HepG2 (cell line): ENCODE data around the gene TMEM38A. TPM values are rescaled to one million over a fixed set of nuclear protein-coding genes. Genes with fewer than 3 reads are reported as not detected.

Experiments used
- ATF6 ChIP-seq: sonication (generic); formaldehyde crosslinking; conservative IDR thresholded peaks from 2 replicates; pipeline ENCODE4 v1.4.0; 2020; ENCODE audit warnings: missing genetic modification reagents
- ELF4 ChIP-seq: sonication (generic); formaldehyde crosslinking; IDR thresholded peaks from 2 replicates; pipeline ENCODE4 v1.5.0; 2020; ENCODE audit warnings: missing genetic modification reagents, mild to moderate bottlenecking, moderate library complexity, borderline replicate concordance
- MXI1 ChIP-seq: IDR thresholded peaks from 3 replicates; pipeline ENCODE4 v1.6.1; 2012; ENCODE audit warnings: low read depth, low read length, inconsistent platforms, borderline replicate concordance
- NR2F6 ChIP-seq, 2 experiments: IDR thresholded peaks; 2 replicates each; pipeline ENCODE4 v1.6.1; 2016; ENCODE audit warnings: antibody characterized with exemption in 1 of 2, mild to moderate bottlenecking in 1 of 2
- SP4 ChIP-seq: sonication (generic); formaldehyde crosslinking; IDR thresholded peaks from 2 replicates; pipeline ENCODE4 v1.8.1; 2023; ENCODE audit warnings: mild to moderate bottlenecking, missing genetic modification reagents
- ZBED4 ChIP-seq: sonication (generic); formaldehyde crosslinking; IDR thresholded peaks from 2 replicates; pipeline ENCODE4 v1.4.0; 2020; ENCODE audit warnings: missing genetic modification reagents, borderline replicate concordance
- ZMAT5 ChIP-seq: sonication (generic); formaldehyde crosslinking; IDR thresholded peaks from 2 replicates; pipeline ENCODE4 v1.5.0; 2020; ENCODE audit warnings: mild to moderate bottlenecking, low read depth, missing genetic modification reagents, borderline replicate concordance
- ZNF496 ChIP-seq: sonication (generic); formaldehyde crosslinking; IDR thresholded peaks from 2 replicates; pipeline ENCODE4 v1.8.1; 2023; ENCODE audit warnings: mild to moderate bottlenecking, moderate library complexity, missing genetic modification reagents; ENCODE audit not compliant: insufficient replicate concordance
- ZNF761 ChIP-seq: sonication (generic); formaldehyde crosslinking; conservative IDR thresholded peaks from 2 replicates; pipeline ENCODE4 v1.4.0; 2020; ENCODE audit warnings: mild to moderate bottlenecking, missing genetic modification reagents
- ZSCAN12 ChIP-seq: sonication (generic); formaldehyde crosslinking; IDR thresholded peaks from 2 replicates; pipeline ENCODE4 v1.9.0; 2021; ENCODE audit warnings: mild to moderate bottlenecking, missing genetic modification reagents
- polyA plus RNA-seq, 8 experiments: library from polyadenylated mRNA; depleted of rRNA in 3 of 8; stranded (reverse) in 7 of 8; unstranded in 1 of 8; fragments of >200 nt; fragmentation: Illumina TruSeq in 4 of 8; extraction: Trizol in 4 of 8; gene quantifications; 2 replicates each; pipeline versions ENCODE4 v1.2.1 to v1.2.3, GENCODE V29; 2011 to 2016; ENCODE audit warnings: low read depth in 4 of 8, missing spikeins in 1 of 8, mixed read lengths in 1 of 8; ENCODE audit not compliant: insufficient read depth in 1 of 8
- total RNA-seq, 5 experiments: library from RNA; depleted of rRNA; stranded (reverse); fragments of >200 nt; fragmentation: Illumina TruSeq; extraction: Trizol; gene quantifications; 2 replicates each; pipeline ENCODE4 v1.2.3, GENCODE V29; 2016; ENCODE audit warnings: low read depth in 1 of 5
- TF ChIP-seq, protein P1 (sequence below): sonication (generic); formaldehyde crosslinking; IDR thresholded peaks from 2 replicates; pipeline ENCODE4 v1.5.0; 2020; ENCODE audit warnings: mild to moderate bottlenecking, missing genetic modification reagents, moderate library complexity
- TF ChIP-seq, protein P2 (sequence below): sonication (generic); formaldehyde crosslinking; IDR thresholded peaks from 2 replicates; pipeline ENCODE4 v1.4.0; 2020; ENCODE audit warnings: mild to moderate bottlenecking, missing genetic modification reagents
- TF ChIP-seq, protein P3 (sequence below), 2 experiments: sonication (generic) in 1 of 2; formaldehyde crosslinking in 1 of 2; IDR thresholded peaks; 2 replicates each; pipeline versions ENCODE4 v1.4.0 to v1.6.1; 2018 to 2020; ENCODE audit warnings: missing genetic modification reagents in 2 of 2, borderline replicate concordance in 1 of 2, low read depth in 1 of 2, mild to moderate bottlenecking in 1 of 2, missing biosample characterization in 1 of 2

The TMEM38A gene
- total and polyA plus RNA-seq, 2 of the 13 experiments (the other 11 are each of a cell fraction or from before 2014, with no cell fraction given), result 4.8 to 6.8 TPM

- no peak for TF ChIP-seq ZMAT5 (CRISPR knock-in tag)
- TF ChIP-seq, protein P1, sequence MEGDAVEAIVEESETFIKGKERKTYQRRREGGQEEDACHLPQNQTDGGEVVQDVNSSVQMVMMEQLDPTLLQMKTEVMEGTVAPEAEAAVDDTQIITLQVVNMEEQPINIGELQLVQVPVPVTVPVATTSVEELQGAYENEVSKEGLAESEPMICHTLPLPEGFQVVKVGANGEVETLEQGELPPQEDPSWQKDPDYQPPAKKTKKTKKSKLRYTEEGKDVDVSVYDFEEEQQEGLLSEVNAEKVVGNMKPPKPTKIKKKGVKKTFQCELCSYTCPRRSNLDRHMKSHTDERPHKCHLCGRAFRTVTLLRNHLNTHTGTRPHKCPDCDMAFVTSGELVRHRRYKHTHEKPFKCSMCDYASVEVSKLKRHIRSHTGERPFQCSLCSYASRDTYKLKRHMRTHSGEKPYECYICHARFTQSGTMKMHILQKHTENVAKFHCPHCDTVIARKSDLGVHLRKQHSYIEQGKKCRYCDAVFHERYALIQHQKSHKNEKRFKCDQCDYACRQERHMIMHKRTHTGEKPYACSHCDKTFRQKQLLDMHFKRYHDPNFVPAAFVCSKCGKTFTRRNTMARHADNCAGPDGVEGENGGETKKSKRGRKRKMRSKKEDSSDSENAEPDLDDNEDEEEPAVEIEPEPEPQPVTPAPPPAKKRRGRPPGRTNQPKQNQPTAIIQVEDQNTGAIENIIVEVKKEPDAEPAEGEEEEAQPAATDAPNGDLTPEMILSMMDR (CRISPR knock-in tag), result 0 out of 2 replicates have a peak, but pooled peaks have one; percentile 9
- peak; percentile 87; the same call in 1 of the 2 replicates for TF ChIP-seq ZNF761 (CRISPR knock-in tag)
- no peak for TF ChIP-seq ZBED4 (CRISPR knock-in tag)
- TF ChIP-seq NR2F6 (IDR thresholded peaks at IDR 0.05), result no peak; the same call in 1 of the 2 replicates
- peak; percentile 45; the same call in 1 of the 2 replicates for TF ChIP-seq NR2F6 (CRISPR knock-in tag; IDR thresholded peaks at IDR 0.05)
- no peak for TF ChIP-seq ZSCAN12 (CRISPR knock-in tag)
- peak; percentile 67; the same call in 1 of the 3 replicates for TF ChIP-seq MXI1
- TF ChIP-seq, protein P2, sequence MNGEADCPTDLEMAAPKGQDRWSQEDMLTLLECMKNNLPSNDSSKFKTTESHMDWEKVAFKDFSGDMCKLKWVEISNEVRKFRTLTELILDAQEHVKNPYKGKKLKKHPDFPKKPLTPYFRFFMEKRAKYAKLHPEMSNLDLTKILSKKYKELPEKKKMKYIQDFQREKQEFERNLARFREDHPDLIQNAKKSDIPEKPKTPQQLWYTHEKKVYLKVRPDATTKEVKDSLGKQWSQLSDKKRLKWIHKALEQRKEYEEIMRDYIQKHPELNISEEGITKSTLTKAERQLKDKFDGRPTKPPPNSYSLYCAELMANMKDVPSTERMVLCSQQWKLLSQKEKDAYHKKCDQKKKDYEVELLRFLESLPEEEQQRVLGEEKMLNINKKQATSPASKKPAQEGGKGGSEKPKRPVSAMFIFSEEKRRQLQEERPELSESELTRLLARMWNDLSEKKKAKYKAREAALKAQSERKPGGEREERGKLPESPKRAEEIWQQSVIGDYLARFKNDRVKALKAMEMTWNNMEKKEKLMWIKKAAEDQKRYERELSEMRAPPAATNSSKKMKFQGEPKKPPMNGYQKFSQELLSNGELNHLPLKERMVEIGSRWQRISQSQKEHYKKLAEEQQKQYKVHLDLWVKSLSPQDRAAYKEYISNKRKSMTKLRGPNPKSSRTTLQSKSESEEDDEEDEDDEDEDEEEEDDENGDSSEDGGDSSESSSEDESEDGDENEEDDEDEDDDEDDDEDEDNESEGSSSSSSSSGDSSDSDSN, result peak; percentile 47; the same call in 1 of the 2 replicates
- TF ChIP-seq ZNF496 (CRISPR knock-in tag), result no peak
- TF ChIP-seq ATF6 (CRISPR knock-in tag), result no peak
- TF ChIP-seq, protein P3, sequence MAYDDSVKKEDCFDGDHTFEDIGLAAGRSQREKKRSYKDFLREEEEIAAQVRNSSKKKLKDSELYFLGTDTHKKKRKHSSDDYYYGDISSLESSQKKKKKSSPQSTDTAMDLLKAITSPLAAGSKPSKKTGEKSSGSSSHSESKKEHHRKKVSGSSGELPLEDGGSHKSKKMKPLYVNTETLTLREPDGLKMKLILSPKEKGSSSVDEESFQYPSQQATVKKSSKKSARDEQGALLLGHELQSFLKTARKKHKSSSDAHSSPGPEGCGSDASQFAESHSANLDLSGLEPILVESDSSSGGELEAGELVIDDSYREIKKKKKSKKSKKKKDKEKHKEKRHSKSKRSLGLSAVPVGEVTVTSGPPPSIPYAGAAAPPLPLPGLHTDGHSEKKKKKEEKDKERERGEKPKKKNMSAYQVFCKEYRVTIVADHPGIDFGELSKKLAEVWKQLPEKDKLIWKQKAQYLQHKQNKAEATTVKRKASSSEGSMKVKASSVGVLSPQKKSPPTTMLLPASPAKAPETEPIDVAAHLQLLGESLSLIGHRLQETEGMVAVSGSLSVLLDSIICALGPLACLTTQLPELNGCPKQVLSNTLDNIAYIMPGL (CRISPR knock-in tag; IDR thresholded peaks at IDR 0.05; ENCODE audit: borderline replicate concordance in 1 of 2, low read depth in 1 of 2), result peak; percentile 14 to 73; a peak in 2 of 4 replicates
- no peak for TF ChIP-seq ELF4 (CRISPR knock-in tag)
- peak; percentile 96 for TF ChIP-seq SP4
These were observed 32.6 kb upstream of the TMEM38A start, which contains the start of gene MED26 (continued) for GRCh38 chr19:16628183-16628983.
